Lower leg skin (tissue), 3 donors: ENCODE results near the gene GBE1.

Experiments used
- POLR2A ChIP-seq, 2 donors: fragments of 450-650 bp; IDR thresholded peaks; one replicate each; pipeline ENCODE4 v1.6.1; 2016 to 2017; ENCODE audit warnings: antibody characterized with exemption in 2 of 2, mild to moderate bottlenecking in 1 of 2, moderate library complexity in 1 of 2
- TF ChIP-seq, protein P1 (sequence below), 3 donors: fragments of 450-650 bp; IDR thresholded peaks; one replicate each; pipeline ENCODE4 v1.5.1; 2016; ENCODE audit warnings: antibody characterized with exemption in 3 of 3, mild to moderate bottlenecking in 3 of 3, moderate library complexity in 2 of 3

- TF ChIP-seq, protein P1, sequence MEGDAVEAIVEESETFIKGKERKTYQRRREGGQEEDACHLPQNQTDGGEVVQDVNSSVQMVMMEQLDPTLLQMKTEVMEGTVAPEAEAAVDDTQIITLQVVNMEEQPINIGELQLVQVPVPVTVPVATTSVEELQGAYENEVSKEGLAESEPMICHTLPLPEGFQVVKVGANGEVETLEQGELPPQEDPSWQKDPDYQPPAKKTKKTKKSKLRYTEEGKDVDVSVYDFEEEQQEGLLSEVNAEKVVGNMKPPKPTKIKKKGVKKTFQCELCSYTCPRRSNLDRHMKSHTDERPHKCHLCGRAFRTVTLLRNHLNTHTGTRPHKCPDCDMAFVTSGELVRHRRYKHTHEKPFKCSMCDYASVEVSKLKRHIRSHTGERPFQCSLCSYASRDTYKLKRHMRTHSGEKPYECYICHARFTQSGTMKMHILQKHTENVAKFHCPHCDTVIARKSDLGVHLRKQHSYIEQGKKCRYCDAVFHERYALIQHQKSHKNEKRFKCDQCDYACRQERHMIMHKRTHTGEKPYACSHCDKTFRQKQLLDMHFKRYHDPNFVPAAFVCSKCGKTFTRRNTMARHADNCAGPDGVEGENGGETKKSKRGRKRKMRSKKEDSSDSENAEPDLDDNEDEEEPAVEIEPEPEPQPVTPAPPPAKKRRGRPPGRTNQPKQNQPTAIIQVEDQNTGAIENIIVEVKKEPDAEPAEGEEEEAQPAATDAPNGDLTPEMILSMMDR (IDR thresholded peaks at IDR 0.05) = no peak
- no peak for TF ChIP-seq POLR2A (IDR thresholded peaks at IDR 0.05)
Observed at GRCh38 chr3:81445712-81446111, 315.7 kb downstream of the GBE1 start.
